Chondrocyte (in vitro differentiated cells): ENCODE data around the gene UTP14A. TPM values are rescaled to one million over a fixed set of nuclear protein-coding genes. Genes with fewer than 3 reads are reported as not detected.
"Not testable (repeated sequence)": the region's sequence is repeated elsewhere in the genome, so short reads cannot be mapped to it uniquely, and the experiment has no call there.

ENCODE experiments used
- DNase-seq: peaks from one replicate; pipeline ENCODE4 v3.0.0; 2021; ENCODE audit warnings: mixed read lengths, low spot score
- H3K27ac Mint-ChIP-seq: one replicate; pipeline ENCODE4 v1.8.0; 2021; ENCODE audit warnings: mild to moderate bottlenecking, moderate library complexity, mixed read lengths; ENCODE audit not compliant: unreplicated experiment
- H3K27me3 Mint-ChIP-seq: 2 replicates; pipeline ENCODE4 v1.8.0; 2021; ENCODE audit warnings: low read depth, mixed read lengths
- H3K36me3 Mint-ChIP-seq: 2 replicates; pipeline ENCODE4 v1.8.0; 2021; ENCODE audit warnings: low read depth, mixed read lengths
- H3K4me1 Mint-ChIP-seq: 2 replicates; pipeline ENCODE4 v1.8.0; 2021; ENCODE audit warnings: low read depth, mild to moderate bottlenecking, mixed read lengths
- H3K4me3 Mint-ChIP-seq: one replicate; pipeline ENCODE4 v1.8.0; 2021; ENCODE audit warnings: mild to moderate bottlenecking, moderate library complexity, mixed read lengths; ENCODE audit not compliant: unreplicated experiment
- H3K9me3 Mint-ChIP-seq: 2 replicates; pipeline ENCODE4 v1.8.0; 2021; ENCODE audit warnings: low read depth, mixed read lengths
- CTCF ChIP-seq: fragments of 200-600 bp; sonication (generic); IDR thresholded peaks from 2 replicates; pipeline ENCODE4 v1.5.0; 2021; ENCODE audit warnings: antibody characterized with exemption, mild to moderate bottlenecking, moderate library complexity
- long read RNA-seq: library from polyadenylated mRNA; stranded (forward); transcript quantifications from one replicate; pipeline ENCODE4 v2.0.0, GENCODE V29; 2021
- total RNA-seq: library from RNA; stranded (reverse); gene quantifications from 3 replicates; pipeline ENCODE4 v1.2.1, GENCODE V29; 2021

Gene UTP14A
- total RNA-seq = 13.9 to 17.0 TPM (median 14.2 TPM) in 3 replicates
- long read RNA-seq, transcript UTP14A-201 (15 exons, 2,488 nt) = major isoform, 31 of 32 reads
- long read RNA-seq, partial matches to known transcripts = 1 of 32 reads
- long read RNA-seq, other reads (novel, unspliced or antisense) = 0 of 32 reads

DNA sequence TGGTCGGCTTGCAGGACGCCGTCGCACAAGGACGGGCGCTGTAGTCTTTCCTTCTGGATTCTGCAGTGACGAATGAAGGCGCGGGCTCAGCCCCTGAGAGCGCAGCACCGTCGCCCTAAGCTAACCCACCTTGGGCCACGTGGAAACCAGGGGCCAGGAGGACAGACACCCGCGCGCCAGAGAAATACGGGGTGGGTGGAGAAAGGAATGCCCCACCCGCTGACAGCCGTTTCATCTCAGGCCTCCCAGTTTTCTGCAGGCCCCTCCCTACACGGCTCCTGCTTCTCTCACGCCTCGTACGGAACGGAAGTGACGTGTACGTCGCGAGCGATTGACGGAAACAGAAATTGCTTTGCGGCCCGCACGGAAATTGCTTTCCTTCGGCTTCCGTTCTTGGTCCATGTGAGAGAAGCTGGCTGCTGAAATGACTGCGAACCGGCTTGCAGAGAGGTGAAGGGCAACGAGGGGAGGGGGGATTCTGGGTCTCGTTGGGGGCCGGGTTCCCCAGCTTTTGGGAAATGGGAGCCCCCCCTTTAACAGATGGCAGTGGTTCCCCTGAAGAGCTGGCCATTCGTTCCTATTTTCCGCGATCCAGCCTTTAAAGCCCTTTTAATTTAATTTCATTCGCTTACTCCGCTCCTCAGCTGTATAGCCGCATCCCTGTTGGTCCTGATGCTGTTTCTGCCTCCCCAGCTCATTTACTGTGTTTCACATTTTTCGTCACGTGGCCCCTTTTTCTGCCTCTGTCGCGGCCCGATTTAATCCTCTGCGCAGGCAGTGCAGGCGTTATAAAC, at the start of gene UTP14A:
UTP14A (plus strand) TSS at position 378 of the 794 bp plus-strand sequence; CDS start at position 425, 47 bp downstream.
- Mint-ChIP-seq H3K27me3 (no peaks in the 10 kb centered on the region), H3K27ac (peak within 1 kb of the TSS; percentile 94), H3K4me1 (peaks cover 3% of the 10 kb centered on the region), H3K9me3 (no peaks in the 10 kb centered on the region), H3K4me3 (peak within 1 kb of the TSS; percentile 82), H3K36me3 (peaks cover 2% of the 10 kb centered on the region)
- DNase-seq = peak; percentile 90
- TF ChIP-seq CTCF = peak; percentile 8

DNA sequence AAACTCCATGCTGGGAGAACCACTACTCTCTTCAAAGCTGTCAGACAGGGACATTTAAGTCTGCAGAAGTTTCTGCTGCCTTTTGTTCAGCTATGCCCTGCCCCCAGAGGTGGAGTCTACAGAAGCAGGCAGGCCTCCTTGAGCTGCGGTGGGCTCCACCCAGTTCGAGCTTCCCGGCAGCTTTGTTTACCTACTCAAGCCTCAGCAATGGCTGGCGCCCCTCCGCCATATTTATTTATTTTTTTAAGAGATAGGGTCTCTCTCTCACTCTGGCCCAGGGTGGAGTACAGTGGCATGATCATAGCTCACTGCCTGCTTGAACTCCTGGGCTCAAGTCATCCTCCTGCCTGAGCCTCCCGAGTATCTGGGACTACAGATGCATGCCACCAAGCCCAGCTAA, 46.8 kb upstream of the UTP14A start:
- not testable (repeated sequence) for DNase-seq, H3K4me3 Mint-ChIP-seq, H3K9me3 Mint-ChIP-seq, H3K27ac Mint-ChIP-seq, H3K4me1 Mint-ChIP-seq, H3K36me3 Mint-ChIP-seq
- peaks cover 21% of the 10 kb centered on the region for H3K27me3 Mint-ChIP-seq

DNA sequence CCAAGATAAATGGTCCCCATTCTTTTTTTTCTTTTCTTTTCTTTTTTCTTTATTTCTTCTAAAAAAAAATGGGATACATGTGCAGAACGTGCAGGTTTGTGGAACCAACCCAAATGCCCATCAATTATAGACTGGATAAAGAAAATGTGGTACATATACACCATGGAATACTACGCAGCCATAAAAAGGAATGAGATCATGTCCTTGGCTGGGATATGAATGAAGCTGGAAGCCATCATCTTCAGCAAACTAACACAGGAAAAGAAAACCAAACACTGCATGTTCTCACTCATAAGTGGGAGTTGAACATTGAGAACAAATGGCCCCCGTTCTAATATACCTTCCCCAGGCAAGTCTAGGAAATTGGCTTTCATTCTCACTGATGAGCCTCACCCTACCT, 39.6 kb upstream of the UTP14A start:
- peaks cover 29% of the 10 kb centered on the region for H3K27me3 Mint-ChIP-seq
- not testable (repeated sequence) for H3K4me1 Mint-ChIP-seq, H3K4me3 Mint-ChIP-seq, H3K36me3 Mint-ChIP-seq, DNase-seq, H3K27ac Mint-ChIP-seq, H3K9me3 Mint-ChIP-seq

- Mint-ChIP-seq H3K4me3 (no peak overlapping the region), H3K36me3 (no peaks in the 10 kb centered on the region), H3K4me1 (peaks cover 3% of the 10 kb centered on the region), H3K27me3 (peaks cover 13% of the 10 kb centered on the region), H3K9me3 (peaks cover 10% of the 10 kb centered on the region), H3K27ac (no peak overlapping the region)
- no peak for TF ChIP-seq CTCF
- no peak for DNase-seq
These were observed 33.4 kb upstream of the UTP14A start for GRCh38 chrX:129872524-129872923.

DNA sequence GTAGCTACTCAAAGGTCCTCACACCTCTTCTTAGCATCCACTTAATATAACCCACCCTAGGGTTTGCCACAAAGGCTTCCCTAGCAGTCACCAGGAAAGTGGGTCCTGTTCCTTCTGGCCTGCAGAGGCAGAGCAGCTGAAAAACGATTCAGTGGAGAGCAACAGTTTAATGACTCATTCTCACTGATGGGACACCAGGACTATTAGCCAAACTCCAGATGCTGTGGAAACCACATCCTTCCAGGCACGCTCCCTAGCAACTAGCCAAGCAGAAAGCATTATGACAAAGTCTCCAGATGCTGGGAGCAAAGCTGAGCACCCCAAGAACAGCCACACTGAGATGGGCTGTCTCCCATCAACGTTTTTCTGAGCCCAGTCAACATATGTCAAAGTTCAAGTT, 30.3 kb upstream of the UTP14A start:
- peaks cover 3% of the 10 kb centered on the region for H3K4me1 Mint-ChIP-seq
- peaks cover 3% of the 10 kb centered on the region for H3K27me3 Mint-ChIP-seq
- no peak for TF ChIP-seq CTCF
- no peak overlapping the region for H3K4me3 Mint-ChIP-seq
- no peak overlapping the region for H3K27ac Mint-ChIP-seq
- no peaks in the 10 kb centered on the region for H3K36me3 Mint-ChIP-seq
- peaks cover 13% of the 10 kb centered on the region for H3K9me3 Mint-ChIP-seq
- no peak for DNase-seq

- H3K27me3 Mint-ChIP-seq = peaks cover 3% of the 10 kb centered on the region
- DNase-seq = no peak
- H3K27ac Mint-ChIP-seq = no peak overlapping the region
- no peak overlapping the region for H3K4me3 Mint-ChIP-seq
- no peaks in the 10 kb centered on the region for H3K36me3 Mint-ChIP-seq
- H3K9me3 Mint-ChIP-seq = peaks cover 11% of the 10 kb centered on the region
- no peak for TF ChIP-seq CTCF
- peaks cover 3% of the 10 kb centered on the region for H3K4me1 Mint-ChIP-seq
These were observed 29.1 kb upstream of the UTP14A start for GRCh38 chrX:129876771-129877305.
